ENCODE results near the gene TRIO.

GRCh38 chr5:14492331-14492964 is 349.3 kb downstream of the TRIO start:
- TF ChIP-seq CTCF (conservative IDR thresholded peaks at IDR 0.05; ENCODE audit: low read depth, low read length) (no peak), EZH2 (IDR thresholded peaks at IDR 0.05; ENCODE audit: low read length, unreplicated experiment) (no peak), EZH2phosphoT487 (IDR thresholded peaks at IDR 0.05; ENCODE audit: borderline replicate concordance, low read length) (no peak)
